Measurements from ENCODE around the gene C3orf20.

GRCh38 chr3:14818804-14819500 lies 144.0 kb downstream of the C3orf20 start, which contains the start of gene FGD5:
- TF ChIP-seq, protein P1, sequence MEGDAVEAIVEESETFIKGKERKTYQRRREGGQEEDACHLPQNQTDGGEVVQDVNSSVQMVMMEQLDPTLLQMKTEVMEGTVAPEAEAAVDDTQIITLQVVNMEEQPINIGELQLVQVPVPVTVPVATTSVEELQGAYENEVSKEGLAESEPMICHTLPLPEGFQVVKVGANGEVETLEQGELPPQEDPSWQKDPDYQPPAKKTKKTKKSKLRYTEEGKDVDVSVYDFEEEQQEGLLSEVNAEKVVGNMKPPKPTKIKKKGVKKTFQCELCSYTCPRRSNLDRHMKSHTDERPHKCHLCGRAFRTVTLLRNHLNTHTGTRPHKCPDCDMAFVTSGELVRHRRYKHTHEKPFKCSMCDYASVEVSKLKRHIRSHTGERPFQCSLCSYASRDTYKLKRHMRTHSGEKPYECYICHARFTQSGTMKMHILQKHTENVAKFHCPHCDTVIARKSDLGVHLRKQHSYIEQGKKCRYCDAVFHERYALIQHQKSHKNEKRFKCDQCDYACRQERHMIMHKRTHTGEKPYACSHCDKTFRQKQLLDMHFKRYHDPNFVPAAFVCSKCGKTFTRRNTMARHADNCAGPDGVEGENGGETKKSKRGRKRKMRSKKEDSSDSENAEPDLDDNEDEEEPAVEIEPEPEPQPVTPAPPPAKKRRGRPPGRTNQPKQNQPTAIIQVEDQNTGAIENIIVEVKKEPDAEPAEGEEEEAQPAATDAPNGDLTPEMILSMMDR (IDR thresholded peaks at IDR 0.05), result no peak
- TF ChIP-seq POLR2AphosphoS5 (IDR thresholded peaks at IDR 0.05) (no peak), POLR2A (IDR thresholded peaks at IDR 0.05; ENCODE audit: low read depth) (no peak), EP300 (IDR thresholded peaks at IDR 0.05) (no peak)
